HG02943 (cell line): ENCODE results near the gene GPX4.

ENCODE experiments used
- ATAC-seq: cut with Tn5 transposase; IDR thresholded peaks from one replicate; pipeline ENCODE4 v1.9.1; 2021; ENCODE audit warnings: mild to moderate bottlenecking, low read depth, moderate library complexity; ENCODE audit not compliant: unreplicated experiment

The GPX4 gene

GRCh38 chr19:1102407-1103131, 1.2 kb upstream of the GPX4 start:
- no peak for ATAC-seq

DNA sequence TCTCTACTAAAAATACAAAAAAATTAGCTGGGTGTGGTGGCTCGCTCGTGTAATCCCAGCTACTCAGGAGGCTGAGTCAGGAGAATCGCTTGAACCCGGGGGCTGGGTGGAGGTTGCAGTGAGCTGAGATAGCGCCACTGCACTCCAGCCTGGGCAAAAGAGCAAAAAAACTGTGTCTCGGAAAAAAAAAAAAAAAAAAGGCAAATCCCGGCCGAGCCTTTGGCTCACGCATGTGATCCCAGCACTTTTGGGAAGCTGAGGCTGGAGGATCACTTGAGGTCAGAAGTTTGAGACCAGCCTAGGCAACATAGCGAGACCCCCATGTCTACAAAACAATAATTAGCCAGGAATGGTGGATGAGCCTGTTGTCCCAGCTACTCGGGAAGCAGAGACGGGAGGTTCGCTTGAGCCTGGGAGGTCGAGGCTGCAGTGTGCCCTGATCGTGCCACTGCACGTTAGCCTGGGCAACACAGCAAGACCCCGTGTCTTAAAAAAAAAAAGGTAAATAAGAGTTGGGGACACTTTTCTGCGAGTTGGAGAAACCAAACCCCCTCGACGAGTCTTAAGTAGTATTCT, 574 bp upstream of the GPX4 start:
- ATAC-seq: peak; percentile 0

GRCh38 chr19:1104311-1105007, 665 bp downstream of the GPX4 start:
- ATAC-seq: no peak

GRCh38 chr19:1105008-1105872, 1.4 kb downstream of the GPX4 start:
- no peak for ATAC-seq

GRCh38 chr19:1105873-1106840, 2.4 kb downstream of the GPX4 start:
- ATAC-seq: no peak

DNA sequence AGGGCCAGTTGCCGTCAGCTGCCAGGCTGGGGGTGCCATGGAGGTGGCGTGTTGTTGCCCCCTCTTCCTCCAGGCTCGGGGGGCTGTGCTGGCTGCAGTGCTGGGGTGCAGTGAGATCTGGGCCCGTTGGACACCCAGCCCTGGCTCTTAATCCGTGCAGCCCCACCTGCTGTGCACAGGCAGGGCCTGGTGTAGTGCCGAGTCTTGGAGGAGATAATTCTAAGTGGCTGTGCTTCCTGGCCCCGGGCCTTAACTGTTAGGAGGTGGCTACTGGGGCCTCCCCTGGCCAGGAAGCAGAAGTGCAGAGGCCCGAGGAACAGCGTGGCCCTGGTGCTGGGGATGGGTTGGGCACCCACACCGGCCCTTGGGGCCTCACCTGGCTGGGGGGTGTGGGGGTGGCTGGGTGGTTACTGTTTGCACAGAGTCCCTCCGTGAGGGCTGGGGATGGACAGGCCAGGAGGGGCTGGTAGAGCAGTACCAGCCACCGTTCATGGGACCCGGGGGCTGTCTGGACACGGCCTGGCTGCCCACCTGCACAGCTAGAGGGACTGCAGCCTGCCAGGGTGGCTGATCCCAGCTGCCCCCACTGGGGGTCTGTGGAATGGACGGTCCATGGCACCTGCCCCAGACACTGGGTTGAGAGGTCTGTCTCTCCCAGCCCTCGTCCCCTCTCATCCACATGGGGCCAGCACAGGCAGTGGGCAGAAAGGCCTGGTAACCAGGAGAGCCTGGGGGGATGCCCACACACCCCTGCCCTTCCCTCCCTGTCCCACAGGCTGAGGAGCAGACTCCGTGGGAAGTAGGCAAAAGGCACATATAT, 3.3 kb downstream of the GPX4 start:
- ATAC-seq: no peak

DNA sequence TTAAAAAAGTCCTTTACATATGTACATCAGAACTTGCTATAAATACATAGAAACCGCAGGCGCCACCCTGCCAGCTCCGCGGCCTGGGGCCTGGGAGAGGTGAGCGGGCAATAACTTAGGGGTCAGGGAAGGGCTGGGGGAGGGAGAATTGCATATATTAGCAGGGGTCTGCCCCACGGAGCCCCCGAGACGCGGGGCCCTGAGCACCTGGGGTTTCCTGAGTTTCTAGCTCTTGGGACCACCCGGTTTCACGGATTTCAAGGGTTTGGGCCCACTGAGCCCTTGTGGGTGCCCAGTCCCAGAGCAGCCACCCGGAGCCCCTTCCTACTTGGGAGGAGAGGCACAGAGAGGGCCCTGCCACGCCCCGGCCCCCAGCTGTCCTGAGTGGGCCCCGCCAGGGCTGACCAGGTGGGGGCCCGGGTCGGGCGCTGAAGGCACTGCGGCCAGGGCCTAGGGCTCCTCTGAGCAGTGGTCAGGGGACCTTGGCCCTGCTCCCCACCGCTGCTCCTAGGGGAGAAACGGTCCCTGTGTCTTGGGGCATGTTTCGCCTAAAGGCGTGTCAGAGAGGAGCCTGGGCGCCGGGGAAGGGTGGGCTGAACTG, 4.0 kb downstream of the GPX4 start:
- ATAC-seq: no peak

GRCh38 chr19:1108291-1109031, 4.7 kb downstream of the GPX4 start:
- ATAC-seq: no peak

DNA sequence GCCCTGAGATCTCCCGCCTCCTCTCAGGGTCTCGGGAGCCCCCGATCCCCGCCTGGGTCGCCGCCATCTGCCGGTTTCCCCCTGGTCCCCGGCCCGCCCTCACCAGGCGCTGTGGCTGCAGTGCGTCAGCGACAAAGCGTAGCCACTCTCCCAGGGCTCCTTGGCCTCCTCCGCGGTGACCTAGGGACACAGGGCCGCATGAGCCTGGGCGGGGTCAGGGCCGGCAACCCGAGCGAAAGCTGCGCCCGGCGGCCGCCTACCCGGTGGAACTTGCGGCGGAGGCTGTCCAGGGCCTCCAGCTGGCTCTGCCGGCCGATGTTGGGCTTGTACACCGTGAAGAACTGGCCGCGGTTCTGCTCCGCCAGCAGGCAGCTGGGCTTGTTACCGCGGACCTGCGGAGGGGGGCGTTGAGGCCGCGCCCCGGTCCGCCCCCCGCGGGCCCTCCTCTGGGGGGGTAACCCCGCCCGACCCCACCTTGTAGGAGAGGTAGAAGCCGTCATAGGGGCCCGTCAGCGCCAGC, 5.3 kb downstream of the GPX4 start:
- ATAC-seq: no peak

GRCh38 chr19:1109697-1110671, 6.2 kb downstream of the GPX4 start:
- ATAC-seq: no peak

DNA sequence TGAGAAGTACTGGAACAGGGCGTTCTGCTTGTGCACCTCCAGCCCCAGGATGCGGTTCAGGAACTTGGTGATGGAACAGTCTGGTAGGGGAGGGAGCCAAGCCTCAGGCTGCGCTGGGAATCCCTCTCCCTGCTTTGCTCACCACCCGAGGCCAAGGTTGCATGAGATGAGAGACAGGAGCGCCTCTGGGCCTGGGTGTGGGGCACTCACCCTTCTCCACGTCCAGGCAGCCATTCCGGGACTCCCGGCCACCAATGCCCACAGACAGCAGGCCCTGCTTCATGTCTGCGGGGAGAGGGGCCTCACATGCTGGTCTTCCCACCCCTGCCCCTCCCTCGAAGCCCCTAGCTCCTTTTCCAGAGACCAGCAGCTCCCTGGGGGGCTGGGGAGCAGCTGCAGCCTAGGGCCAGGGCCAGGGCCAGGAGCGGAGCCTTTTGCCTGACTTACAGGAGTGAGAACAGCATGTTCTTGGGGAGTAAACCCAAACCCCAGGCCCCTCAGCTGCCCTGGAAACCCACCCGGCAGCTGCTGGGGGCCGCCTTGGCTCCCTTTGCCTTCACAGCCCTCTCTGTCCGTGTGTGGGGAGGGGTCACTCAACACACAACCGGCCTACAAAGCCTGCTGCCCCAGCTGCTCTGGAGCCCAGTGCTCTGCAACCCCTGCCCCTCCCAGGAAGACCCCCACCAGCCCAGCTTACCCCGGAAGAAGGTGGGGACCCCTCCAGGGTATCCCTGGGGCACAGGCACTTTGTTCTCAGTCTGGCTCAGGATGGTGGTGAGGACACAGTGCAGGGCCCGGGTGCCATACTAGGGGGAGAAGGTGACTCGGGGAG, 7.2 kb downstream of the GPX4 start:
- ATAC-seq: no peak

DNA sequence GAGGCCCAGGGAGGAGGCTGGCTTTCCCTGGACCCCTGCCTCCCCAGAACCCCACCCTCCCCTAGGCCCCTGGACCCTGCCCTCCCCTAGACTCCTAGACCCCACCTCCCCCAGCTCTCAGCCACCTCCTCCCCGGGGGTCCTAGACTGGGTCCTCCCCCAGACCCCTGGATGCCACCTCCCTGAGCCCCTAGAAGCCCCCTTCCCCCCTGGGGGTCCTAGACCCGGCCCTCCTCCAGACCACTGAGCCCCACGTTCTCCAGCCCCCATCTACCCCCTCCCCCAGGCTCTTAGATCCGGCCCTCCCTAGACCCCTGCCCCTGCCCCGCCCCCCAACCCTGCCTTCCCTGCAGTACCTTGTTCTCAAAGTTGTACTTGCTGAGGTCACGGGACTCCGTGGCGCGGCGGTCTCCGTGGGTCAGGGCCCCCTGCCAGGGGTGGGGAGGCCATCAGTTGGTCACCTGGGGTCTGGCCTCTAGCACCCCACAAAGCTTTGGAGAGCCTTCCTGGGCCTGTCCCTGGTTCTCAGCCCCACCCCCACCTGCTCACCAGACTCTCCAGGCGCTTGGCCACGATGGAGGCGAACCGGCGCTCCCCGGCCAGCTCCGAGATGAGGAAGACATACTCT, 8.0 kb downstream of the GPX4 start:
- no peak for ATAC-seq

GRCh38 chr19:1112268-1113029, 8.7 kb downstream of the GPX4 start:
- no peak for ATAC-seq
